H1 (cell line): Measurements from ENCODE around the gene CDYL2. TPM values are rescaled to one million over a fixed set of nuclear protein-coding genes. Genes with fewer than 3 reads are reported as not detected.

ENCODE experiments used
- CREB1 ChIP-seq: IDR thresholded peaks from 2 replicates; pipeline ENCODE4 v1.6.1; 2012; ENCODE audit warnings: inconsistent platforms
- HDAC2 ChIP-seq, 2 experiments: fragments of 300-600 bp in 1 of 2; sonication (generic) in 1 of 2; IDR thresholded peaks; 2 replicates each; pipeline ENCODE4 v1.6.1; 2011 to 2012; ENCODE audit warnings: low read depth in 2 of 2, low read length in 2 of 2, mild to moderate bottlenecking in 2 of 2, moderate library complexity in 2 of 2, borderline replicate concordance in 1 of 2, inconsistent platforms in 1 of 2
- KDM4A ChIP-seq: IDR thresholded peaks from one replicate; pipeline ENCODE4 v1.7.1; 2012; ENCODE audit warnings: low read depth, mild to moderate bottlenecking, moderate library complexity, low read length, inconsistent platforms; ENCODE audit not compliant: severe bottlenecking
- RBBP5 ChIP-seq: IDR thresholded peaks from 2 replicates; pipeline ENCODE4 v1.7.1; 2012; ENCODE audit warnings: low read depth, mild to moderate bottlenecking, inconsistent platforms, low read length, moderate library complexity, borderline replicate concordance
- SIN3A ChIP-seq, 2 experiments: IDR thresholded peaks in 1 of 2; conservative IDR thresholded peaks in 1 of 2; 2 replicates each; pipeline ENCODE4 v1.6.1; 2011 to 2012; ENCODE audit warnings: low read length in 2 of 2, improper control_type of control experiment in 1 of 2, low read depth in 1 of 2, mild to moderate bottlenecking in 1 of 2
- polyA plus RNA-seq, 7 experiments: library from polyadenylated mRNA; depleted of rRNA in 3 of 7; stranded (reverse) in 5 of 7; unstranded in 2 of 7; fragments of >200 nt in 5 of 7; fragments of 200-250 nt in 2 of 7; gene quantifications; 1 replicate in 5 of 7; 2 replicates in 1 of 7; 4 replicates in 1 of 7; pipeline versions ENCODE4 v1.2.1 to v1.2.3, GENCODE V29; 2011 to 2013; ENCODE audit warnings: missing spikeins in 2 of 7, mixed read lengths in 2 of 7
- total RNA-seq: library from RNA; stranded (reverse); fragmentation: NEBNext Ultra II Directional; extraction: Animal tissue kit (Norgen Biotek cat#: 25700); gene quantifications from 2 replicates; pipeline ENCODE4 v1.2.1, GENCODE V29; 2021
- TF ChIP-seq, protein P1 (sequence below): IDR thresholded peaks from 2 replicates; pipeline ENCODE4 v1.6.1; 2011; ENCODE audit warnings: low read depth, mild to moderate bottlenecking, low read length; ENCODE audit not compliant: insufficient read depth

The CDYL2 gene
- total and polyA plus RNA-seq, 2 of the 8 experiments (the other 6 are each of a cell fraction or from before 2014, with no cell fraction given) = 0.33 to 5.3 TPM

DNA sequence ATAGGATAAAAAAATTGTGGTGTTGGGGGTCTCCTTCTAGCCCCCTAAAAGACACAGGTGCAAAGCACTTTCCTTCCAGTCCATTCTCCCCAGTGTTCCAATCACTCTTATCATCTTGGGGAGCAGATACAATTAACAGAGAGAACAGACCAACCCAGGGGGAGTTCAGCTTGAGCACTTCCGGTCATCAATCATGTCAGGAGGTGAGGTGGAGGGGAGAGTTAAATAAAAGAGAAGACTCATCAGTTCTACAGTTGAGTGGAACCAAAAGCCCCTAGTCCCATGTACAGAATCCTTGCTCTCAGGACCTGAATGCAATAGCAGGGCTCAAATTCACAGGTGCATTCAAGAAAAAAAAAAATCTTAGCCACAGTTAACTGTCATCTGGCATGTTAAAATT lies 141.3 kb downstream of the CDYL2 start (continued):
- no peak for TF ChIP-seq CREB1
- no peak for TF ChIP-seq KDM4A
- no peak for TF ChIP-seq SIN3A (conservative IDR thresholded peaks at IDR 0.05 in 1 of 2, IDR thresholded peaks at IDR 0.05 in 1 of 2; ENCODE audit: low read depth in 1 of 2, low read length in 2 of 2)
- TF ChIP-seq, protein P1, sequence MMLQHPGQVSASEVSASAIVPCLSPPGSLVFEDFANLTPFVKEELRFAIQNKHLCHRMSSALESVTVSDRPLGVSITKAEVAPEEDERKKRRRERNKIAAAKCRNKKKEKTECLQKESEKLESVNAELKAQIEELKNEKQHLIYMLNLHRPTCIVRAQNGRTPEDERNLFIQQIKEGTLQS = no peak
- no peak for TF ChIP-seq RBBP5
- TF ChIP-seq HDAC2 (IDR thresholded peaks at IDR 0.05; ENCODE audit: borderline replicate concordance in 1 of 2, low read depth in 2 of 2, low read length in 2 of 2) = no peak
